SH-SY5Y (cell line): ENCODE measurements around the gene GLS2.

Experiments used
- GATA2 ChIP-seq: IDR thresholded peaks from 2 replicates; pipeline ENCODE4 v1.6.1; 2011; ENCODE audit warnings: mild to moderate bottlenecking, low read depth, low read length
- GATA3 ChIP-seq: IDR thresholded peaks from 2 replicates; pipeline ENCODE4 v1.6.1; 2011; ENCODE audit warnings: low read depth, mild to moderate bottlenecking, low read length, moderate library complexity

DNA sequence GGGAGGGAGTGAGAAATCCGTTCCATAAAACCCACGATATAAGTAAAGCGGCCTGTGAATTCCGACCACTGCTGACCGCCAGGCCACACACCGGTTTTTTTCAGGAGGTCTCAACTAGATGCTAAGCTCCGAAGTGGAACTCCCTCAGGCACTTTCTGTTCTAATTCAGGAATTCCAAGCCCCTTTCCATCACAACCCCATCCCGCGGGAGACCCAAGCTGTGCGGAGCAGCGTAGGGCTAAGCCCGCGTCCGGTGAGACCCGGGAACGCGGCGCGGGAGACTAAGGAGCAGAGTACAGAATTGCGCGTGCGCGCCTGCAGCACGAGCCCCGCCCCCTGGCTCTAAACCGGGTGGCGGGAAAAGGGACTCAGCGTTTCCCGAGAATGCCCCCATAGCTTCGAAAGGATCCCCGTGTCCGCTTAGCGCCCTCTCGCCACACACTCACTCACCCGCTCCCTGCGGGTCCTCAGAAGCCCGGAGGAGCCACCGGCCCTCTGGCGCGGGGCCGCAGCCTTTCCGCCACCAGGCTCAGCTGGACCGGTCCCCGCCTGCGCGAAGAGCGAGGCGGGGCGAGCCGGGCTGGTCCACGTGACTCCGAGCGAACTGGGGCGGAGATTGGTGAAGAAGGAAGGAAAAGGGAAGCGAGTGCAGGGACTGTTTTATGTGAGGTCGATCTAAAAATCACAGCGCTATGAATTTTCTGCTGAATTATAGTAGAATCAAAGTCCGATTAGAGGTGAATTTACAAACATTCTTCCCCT is 38.9 kb downstream of the GLS2 start, which contains the start of gene TIMELESS:
- no peak; the same call in 1 of the 2 replicates for TF ChIP-seq GATA2
- TF ChIP-seq GATA3, result no peak
